ENCODE data around the gene MAGIX.

DNA sequence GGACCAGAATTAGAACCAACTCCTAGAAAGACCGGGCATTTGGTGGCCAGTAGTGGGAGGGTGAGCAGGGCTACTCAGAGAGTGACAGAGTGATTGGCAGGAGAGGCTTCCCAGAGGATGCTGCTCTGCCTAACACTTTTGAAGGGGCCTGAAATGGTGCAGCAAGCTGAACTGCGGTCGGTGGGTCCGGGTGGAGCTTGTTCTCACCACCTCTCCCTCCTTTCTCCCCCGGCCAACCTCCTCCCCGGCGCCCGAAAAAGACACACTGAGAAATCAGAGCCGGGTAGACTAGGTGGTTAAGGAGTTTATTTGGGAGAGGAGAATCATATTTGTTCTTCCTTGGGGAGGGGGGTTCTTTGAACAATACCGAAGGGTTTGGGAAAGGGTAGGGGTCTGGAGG is 25.0 kb downstream of the MAGIX start:
- TF ChIP-seq SUZ12 (IDR thresholded peaks at IDR 0.05; ENCODE audit: extremely low read depth, insufficient read depth, insufficient read length) (no peak), YY1 (IDR thresholded peaks at IDR 0.05; ENCODE audit: insufficient read depth, insufficient read length) (no peak), ZNF274 (IDR thresholded peaks at IDR 0.05; ENCODE audit: low read depth, low read length) (no peak)
